ENCODE results near the gene KCND2. TPM values are rescaled to one million over a fixed set of nuclear protein-coding genes. Genes with fewer than 3 reads are reported as not detected.
"Not testable (repeated sequence)": the region's sequence is repeated elsewhere in the genome, so short reads cannot be mapped to it uniquely, and the experiment has no call there.

The KCND2 gene
- total RNA-seq, 1 donor from 2014 or later, result 4.9 TPM

DNA sequence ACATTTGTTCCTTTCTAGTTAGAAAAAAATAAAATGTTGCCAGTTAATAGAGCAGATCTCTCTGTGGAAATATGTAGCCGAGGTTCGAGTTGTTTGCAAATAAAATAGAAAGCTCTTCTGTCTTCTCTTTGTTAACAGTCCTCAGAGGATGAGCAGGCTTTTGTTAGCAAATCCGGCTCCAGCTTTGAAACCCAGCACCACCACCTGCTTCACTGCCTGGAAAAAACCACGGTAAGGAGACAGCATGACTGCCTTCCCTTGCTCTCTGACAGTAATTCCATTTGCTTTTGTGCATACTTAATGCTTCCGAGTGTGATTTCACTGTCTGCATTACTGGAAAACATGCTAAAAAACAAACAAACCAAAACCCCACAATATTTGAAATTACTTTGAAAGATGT lies 469.4 kb downstream of the KCND2 start:
- DNase-seq (ENCODE audit: low spot score), result no peak

DNA sequence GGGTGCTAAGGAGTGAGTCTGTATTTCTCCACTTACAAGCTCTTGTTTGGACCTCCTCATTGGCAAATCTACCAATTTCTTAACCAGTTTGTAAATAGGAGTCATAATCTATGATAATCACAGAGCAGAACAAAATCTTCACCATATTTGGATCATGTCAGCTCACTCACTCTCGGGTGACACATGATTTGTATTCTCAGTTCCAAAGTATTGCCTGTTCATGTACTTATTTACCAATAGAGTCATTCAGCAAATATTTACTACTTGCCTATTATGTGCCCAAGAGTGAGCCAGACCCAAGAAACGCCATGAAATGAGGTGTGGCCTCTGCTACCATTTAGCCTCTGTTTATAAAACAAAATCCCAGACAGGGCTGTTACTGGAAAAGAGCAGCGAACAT lies 470.2 kb downstream of the KCND2 start:
- no peak for DNase-seq (ENCODE audit: low spot score)

DNA sequence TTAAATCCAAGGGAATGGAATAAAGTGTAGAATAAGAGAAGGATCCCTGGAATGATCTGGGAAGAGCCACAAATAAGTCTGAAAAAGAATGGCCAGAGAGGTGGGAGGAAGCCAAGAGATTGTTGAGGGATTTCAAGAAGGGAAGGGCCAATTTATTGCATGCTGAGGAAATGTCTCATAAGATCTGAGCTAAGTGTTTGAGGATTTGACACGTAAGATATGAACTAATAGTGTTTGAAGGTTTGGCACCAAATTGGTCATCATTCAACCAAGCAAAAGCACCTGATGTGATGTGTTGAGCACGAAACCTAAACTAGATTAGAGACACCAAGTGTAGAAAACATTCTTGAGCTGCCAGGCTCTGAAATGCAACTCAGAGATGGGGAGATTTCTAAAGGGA lies 487.1 kb downstream of the KCND2 start:
- DNase-seq (ENCODE audit: low spot score), result no peak

DNA sequence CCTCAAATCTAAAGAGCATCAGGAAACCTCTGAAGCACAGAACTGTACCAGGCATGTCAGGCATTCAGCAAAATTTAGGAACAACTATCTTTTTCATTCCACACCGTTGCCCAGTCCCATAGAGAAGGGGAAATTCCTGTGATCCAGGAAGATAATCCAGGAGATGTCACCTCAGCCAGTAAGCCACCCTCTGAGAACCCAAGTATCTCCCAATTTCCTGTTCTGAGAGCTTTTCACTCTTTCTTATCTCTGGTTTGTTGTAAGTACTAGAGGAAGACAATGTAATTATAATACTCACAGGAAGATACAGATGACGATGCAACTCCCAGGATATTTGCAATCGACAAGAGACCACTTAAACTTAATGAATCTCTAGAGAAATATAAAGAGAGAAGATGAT lies 487.9 kb downstream of the KCND2 start:
- no peak for DNase-seq (ENCODE audit: low spot score)

DNA sequence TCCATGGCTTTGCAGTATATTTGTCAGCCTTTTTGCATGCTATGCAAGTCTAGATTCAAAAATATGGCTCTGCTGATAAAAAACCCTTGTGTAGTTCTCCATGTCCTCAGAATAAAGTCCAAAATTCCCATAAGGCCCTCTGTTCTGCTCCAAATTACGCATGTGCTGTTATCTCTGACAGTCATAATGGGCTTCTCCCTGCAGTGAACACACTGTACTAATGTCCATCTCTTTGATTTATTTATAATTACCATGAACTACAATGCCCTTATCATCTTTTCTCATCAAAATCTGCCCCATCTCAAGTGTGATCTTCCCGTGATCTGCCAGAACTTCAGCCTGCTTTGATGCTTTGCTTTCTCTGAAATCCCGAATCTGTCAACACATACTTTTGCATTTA lies 497.2 kb downstream of the KCND2 start:
- no peak for DNase-seq (ENCODE audit: low spot score)

DNA sequence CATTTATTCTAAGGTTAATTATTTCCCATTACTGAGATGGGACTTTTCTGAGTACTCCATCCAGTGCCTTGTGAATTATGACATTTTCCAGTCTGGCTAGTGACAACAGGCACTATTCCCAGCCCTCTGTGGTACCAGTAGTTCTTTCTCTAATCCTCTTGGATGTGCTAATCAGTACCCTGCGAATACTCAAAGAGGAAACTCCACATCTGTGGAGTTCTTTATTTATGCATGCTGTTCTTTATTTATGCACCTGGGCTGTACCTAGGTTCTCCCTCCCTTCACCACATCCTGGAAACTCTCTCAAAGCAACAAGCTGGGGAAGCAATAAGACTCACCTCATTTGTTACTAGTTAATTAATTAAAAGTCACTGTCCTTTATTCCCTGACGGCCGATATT lies 501.5 kb downstream of the KCND2 start:
- no peak for DNase-seq (ENCODE audit: low spot score)

DNA sequence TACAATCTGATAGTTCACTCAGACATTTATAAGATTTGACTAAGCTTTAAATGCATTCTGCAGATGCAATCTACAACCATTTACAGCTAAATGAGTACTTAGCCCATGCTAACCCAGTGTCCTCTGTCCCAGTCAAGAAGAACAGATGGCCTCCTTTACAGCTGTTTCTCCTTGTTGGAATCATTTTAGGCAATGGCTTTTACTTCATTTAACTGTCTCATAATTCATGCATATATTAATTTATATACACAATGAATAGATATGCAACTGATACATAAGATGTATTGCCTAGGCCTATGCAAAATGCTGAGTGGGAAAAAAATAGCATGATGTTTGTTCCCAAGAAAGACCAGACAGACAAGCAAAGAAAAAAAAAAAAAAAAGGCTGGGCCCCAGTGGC lies 502.8 kb downstream of the KCND2 start:
- no peak for DNase-seq (ENCODE audit: low spot score)

DNA sequence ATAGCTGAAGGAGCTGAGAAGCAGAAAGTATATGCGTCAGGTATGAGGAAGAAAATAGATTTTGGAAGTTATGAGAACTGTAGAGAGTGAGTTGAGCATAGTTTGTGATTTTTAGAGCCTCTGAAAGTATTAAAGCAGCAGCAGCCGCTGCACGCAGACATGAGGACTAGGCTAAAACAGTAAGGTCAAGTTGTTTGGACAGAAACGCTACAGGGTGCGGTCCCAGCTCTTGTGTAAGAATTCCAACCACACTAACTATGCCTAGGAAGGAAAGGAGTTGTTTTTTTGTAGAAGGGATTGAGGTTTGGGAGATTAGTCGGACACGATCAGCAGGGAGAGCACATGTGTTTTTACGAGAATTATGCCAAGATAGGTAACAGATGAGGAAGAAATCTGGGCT lies 506.1 kb downstream of the KCND2 start:
- DNase-seq (ENCODE audit: low spot score), result not testable (repeated sequence)

DNA sequence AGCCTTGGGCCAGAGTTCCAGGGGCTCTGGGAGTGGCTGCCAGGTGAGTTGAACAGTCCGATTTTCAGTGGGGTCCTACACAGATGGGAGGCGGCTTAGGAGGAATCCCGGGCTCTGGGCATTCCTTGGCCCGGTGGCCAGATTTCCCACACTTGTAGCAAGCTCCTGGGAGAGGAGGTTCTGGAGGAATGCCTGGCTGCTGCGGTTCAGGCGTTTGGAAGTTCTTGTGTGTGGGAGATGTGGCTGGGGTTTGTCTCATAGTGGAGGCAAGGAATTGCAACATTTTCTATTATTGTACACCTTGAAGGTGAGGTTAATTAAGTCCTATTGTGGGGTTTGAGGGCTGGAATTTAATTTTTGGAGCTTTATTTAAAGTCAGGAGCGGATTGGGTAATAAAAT lies 507.5 kb downstream of the KCND2 start:
- not testable (repeated sequence) for DNase-seq (ENCODE audit: low spot score)

DNA sequence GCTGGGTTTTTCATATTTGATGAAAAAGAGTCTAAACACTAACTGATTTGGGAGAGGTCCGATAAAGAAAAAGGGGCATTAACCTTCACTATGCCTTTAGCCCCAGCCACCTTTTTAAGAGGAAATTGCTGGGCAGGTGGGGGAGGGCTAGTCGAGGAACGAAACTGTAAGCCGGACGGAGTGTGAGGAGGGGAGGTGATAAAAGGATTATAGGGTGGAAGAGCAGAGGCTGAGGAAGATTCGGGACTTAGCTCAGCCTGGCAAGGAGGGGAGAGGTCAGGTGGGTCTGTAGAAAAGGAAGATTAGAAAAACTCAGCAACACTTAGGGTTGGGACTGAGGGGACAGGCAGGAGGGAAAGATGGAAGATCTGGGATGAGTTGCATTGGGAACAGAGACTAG lies 508.0 kb downstream of the KCND2 start:
- DNase-seq (ENCODE audit: low spot score), result no peak

DNA sequence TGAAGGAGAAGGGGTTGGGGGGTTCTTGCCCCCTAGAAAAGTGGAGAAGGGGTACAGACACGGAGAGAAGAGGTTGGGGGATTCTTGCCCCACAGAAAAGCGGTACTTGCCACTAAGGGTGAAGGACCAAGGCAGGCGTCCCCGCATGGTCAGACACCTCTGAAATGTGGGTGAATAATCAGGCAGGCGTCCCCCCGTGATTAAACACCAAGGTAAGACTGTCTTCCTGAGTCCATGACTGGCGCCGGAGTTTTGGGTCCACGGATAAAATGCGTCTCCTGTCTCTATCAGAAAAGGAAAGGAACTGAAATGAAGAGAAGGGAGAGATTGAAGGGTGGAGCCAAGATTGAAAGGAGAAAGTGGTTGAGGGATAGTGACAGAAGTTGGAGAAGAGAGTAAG lies 508.9 kb downstream of the KCND2 start:
- DNase-seq (ENCODE audit: low spot score), result not testable (repeated sequence)

DNA sequence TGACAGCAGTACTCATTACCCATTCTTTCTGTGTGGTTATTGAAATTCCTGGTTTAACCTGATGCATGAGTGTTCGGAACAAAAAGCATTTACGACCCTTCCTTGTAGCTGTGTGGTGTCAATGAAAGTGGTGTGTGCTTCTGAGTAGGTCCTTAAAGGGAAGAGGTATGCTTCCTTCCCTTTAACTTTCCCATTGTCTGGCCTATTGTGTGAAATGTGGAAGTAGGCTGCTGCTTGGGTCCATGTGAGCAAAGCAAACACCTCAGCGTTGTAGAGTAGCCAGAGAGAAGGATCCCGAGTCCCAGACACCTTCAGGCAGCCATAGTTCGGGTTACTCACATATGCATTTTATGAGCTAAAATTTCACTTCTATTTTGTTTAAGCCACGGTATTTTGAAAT lies 510.3 kb downstream of the KCND2 start:
- DNase-seq (ENCODE audit: low spot score), result no peak

DNA sequence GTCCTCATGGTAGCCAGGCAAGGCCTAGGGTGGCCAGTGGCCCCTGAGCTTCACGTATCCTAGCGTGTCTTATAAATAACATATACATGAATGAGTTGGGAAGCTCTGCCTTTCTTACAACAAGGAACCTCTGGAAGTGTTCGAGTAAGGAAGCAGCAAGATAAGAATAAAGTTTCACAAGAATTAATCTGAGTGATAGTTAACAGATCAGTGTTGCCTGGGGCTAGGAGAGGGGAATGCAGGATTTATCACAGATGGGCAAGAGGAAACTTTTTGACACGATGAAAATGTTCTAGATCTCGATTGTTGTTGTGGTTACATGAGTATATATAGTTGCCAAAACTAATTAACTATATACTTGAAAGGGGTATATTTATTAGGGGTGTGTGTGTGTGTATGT lies 510.7 kb downstream of the KCND2 start:
- DNase-seq (ENCODE audit: low spot score), result no peak

DNA sequence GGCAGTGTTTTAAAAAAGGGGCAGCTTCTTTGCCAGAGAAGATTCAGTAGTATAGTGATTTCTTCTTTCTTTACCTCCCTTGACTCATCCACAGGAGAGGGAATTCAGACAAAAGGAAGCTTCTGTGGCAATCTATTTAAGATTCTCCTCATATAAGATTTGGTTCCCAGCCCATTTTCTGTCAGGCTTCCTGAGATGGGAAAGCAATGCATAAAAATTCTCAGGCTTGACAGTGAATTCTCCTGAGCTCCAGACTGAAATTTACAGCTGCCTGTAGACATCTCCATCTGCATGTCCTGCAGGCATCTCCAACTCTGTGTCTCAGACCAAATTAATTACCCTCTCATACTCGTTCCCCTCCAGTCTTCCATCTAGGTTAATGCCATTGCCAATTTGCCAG lies 512.1 kb downstream of the KCND2 start:
- no peak for DNase-seq (ENCODE audit: low spot score)

DNA sequence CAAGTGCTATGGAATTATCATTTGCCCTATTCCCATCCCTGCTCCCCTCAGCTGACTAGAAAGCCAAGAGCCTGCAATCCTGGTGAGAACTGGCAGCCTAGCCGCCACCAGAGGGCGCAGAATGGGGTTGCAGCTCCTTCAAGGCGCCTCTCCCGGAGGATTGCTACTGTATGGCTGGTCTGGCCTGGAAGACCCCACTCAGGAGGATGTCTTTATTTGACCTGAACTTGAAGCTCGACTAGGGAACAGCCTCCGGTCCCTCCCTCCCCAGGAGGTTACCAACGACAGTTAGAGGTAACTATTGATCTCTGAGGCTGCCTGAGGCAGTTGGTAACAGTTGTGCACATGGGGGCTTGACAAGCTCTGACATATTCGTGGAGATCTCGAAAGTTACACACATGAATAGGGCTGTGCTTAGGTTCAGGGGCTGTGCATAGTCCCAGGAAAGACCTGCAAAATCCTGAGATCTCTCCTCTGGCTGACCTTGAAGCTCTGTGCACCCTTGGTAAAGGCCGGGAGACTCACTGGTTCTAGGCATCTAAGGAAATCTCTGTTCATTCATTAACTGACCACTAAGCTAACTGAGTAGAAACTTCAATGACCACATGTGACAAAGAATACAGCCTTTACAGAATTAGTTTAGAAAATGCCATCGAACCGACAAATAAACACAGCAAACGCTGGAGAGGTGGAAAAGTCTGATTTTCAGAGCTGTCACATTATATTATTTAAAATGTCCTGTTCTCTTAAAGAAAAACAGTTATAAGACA lies 519.3 kb downstream of the KCND2 start:
- peak; percentile 66 for DNase-seq (ENCODE audit: low spot score)

DNA sequence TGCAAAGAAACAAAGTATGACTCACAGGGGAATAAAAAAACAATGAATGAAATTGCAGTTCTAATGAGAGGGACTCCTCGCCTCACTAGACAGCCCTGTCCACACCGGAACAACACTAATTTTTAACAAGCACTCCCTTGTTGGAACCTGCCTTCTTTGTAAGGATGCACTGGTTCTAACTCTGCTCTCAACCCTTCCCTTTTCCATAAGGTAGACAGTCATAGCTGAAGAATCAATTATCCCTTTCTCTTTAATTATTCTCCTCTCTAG lies 519.8 kb downstream of the KCND2 start:
- DNase-seq (ENCODE audit: low spot score), result no peak

DNA sequence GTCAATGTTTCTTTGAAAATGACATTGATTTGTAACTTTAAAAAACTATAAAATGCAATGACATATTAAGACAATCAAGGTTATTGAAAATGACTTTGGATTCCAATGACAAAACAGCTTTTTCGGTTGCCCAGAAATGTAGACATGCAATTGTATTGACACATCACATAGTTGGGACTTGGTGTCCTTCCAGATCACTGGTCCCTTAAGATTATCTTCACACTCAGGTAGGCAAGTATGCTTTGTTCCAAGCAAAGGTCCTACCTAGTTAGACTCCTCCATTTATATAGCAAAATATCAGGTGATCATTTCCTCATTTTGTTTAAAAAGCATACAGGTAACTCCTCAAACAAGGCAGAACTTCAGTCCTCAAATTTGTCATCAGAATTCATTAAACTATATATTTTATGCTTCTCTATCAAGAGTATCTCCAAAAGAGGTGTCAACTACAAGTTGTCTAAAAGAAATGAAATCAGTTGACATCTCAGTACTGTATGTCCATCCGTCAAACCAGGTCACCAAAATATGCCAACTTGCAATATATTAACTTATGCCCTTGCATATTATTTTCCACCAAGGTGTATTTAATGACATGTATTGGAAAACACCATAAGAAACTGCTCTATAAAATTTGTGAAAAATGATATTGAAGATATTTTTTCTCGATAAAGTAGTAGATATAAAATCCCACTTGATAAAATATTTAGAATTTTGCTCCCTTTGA lies 520.4 kb downstream of the KCND2 start:
- DNase-seq (ENCODE audit: low spot score), result no peak

DNA sequence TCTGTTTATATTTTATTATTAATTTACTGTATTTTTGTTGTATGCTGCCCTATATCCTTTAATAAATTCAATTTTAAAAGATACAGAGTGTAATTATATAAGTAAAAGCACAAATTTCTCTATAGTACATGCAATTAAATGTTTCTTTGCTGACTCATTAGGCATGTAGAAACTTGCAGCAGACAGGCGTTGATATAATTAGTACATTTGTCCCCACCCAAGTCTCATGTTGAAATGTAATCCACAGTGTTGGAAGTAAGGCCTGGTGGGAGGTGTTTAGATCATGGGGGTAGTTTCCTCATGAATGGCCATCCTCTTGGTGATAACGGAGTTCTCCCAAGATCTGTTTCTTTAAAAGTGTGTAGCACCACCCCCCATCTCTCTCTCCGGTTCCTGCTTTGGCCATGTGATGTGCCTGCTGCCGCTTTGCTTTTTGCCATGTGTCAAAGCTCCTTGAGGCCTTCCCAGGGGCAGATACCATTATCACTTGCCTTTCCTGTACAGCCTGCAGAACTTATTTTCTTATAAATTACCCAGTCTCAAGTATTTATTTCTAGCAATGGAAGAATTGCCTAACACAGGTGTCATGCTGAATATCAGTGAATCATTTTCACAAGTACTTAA lies 521.2 kb downstream of the KCND2 start:
- no peak for DNase-seq (ENCODE audit: low spot score)

DNA sequence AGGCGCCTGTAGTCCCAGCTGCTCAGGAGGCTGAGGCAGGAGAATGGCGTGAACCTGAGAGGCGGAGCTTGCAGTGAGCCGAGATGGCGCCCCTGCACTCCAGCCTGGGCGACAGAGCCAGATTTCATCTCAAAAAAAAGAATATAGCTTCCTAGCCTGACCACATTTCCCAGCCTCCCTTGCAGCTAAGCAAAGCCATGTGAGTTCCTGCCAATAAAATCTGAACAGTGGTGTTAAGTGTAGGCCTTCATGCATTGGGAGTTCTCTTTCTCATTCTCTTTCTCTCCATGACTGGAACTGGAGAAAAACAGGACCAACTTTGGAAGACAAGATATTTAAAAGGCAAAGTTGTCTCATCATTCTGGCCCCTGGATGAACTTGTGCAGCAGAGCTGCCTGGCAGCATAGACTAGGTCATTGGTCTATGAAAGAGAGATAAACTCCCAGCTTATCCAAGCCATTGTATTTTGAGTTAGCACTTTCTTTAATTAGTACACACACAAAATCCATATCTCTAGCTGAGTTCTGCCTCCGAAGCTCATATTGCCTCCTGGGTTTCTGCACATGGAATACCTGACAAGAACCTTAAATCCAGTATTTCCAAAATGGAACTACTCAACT lies 524.2 kb downstream of the KCND2 start:
- no peak for DNase-seq (ENCODE audit: low spot score)

DNA sequence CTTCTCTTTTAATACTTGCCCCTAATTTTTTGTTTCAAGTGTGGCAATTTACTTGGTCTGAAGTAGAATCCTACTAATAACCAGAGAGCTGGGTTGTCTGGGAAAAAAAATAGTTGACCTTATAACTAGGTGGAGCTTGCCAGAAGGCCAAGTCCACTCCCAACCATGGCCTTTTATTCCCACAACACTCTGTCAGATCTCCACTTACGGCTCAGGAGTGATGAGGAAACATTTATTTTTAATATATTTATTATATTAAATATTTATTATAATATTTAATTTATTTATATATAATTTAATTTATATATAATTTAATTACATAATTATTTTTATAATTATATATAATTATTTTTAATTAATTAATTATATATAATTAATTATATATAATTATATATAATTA lies 526.2 kb downstream of the KCND2 start:
- DNase-seq (ENCODE audit: low spot score), result no peak
